ENCODE measurements around the gene PPM1M.

Gene PPM1M

DNA sequence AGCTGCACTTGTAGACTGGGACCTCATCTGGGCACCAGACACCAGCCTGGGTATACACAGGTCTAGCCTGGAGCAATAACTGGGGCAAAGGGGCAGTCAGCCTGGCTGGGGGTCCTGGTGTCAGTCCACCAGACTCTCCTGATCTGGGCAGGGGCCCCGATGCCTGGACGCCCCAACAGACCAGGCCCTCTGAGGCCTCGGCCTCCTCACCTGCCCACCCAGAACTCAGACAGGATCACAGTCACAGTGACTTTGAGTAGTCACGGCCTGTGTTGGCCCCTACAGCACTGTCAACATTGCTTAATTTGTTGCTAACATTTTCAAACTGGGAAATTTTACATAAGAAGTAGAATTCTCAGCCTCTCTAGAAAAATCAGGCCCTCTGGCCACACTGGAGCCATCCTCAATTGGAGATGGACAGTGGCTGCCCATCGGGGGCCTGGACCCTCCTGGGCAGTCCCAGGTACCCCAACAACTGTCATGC, 12.4 kb upstream of the PPM1M start:
- DNase-seq (ENCODE audit: low spot score) = no peak
- in situ Hi-C loops (cut with MboI; ENCODE audit: low pct_unique_long_range_greater_than_20kb, low sequenced_read_pairs, unreplicated experiment) = loop anchor here (10.0 kb wide), 1 partner anchor 112 kb away; no protein-coding TSS in a partner anchor
- TF ChIP-seq, protein P1, sequence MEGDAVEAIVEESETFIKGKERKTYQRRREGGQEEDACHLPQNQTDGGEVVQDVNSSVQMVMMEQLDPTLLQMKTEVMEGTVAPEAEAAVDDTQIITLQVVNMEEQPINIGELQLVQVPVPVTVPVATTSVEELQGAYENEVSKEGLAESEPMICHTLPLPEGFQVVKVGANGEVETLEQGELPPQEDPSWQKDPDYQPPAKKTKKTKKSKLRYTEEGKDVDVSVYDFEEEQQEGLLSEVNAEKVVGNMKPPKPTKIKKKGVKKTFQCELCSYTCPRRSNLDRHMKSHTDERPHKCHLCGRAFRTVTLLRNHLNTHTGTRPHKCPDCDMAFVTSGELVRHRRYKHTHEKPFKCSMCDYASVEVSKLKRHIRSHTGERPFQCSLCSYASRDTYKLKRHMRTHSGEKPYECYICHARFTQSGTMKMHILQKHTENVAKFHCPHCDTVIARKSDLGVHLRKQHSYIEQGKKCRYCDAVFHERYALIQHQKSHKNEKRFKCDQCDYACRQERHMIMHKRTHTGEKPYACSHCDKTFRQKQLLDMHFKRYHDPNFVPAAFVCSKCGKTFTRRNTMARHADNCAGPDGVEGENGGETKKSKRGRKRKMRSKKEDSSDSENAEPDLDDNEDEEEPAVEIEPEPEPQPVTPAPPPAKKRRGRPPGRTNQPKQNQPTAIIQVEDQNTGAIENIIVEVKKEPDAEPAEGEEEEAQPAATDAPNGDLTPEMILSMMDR (IDR thresholded peaks at IDR 0.05; ENCODE audit: extremely low read depth, insufficient read depth, missing control alignments) = no peak

DNA sequence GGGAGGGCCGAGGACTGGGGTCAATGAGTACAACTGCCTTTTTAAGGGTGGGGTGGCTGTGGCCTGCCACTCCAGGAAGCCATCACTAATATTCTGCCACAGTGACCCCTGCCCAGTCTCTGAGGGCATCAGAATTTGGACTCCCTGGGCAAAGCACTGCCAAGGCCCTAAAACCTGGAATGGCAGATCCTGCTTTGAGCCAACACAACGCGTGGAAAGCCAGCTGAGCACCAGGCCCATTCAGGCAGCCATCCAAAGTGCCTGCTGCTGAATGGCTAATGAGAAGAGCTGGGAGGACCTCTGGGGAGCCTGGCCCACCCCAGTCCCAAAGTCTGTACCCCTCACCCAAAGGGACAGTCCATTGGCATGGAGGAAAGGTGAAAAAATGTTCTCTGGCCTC, 11.6 kb upstream of the PPM1M start:
- in situ Hi-C loops (cut with MboI; ENCODE audit: low pct_unique_long_range_greater_than_20kb, low sequenced_read_pairs, unreplicated experiment) = loop anchor here (10.0 kb wide), 1 partner anchor 111 kb away; no protein-coding TSS in a partner anchor
- TF ChIP-seq, protein P1 (IDR thresholded peaks at IDR 0.05; ENCODE audit: extremely low read depth, insufficient read depth, missing control alignments) = no peak
- DNase-seq (ENCODE audit: low spot score) = no peak

DNA sequence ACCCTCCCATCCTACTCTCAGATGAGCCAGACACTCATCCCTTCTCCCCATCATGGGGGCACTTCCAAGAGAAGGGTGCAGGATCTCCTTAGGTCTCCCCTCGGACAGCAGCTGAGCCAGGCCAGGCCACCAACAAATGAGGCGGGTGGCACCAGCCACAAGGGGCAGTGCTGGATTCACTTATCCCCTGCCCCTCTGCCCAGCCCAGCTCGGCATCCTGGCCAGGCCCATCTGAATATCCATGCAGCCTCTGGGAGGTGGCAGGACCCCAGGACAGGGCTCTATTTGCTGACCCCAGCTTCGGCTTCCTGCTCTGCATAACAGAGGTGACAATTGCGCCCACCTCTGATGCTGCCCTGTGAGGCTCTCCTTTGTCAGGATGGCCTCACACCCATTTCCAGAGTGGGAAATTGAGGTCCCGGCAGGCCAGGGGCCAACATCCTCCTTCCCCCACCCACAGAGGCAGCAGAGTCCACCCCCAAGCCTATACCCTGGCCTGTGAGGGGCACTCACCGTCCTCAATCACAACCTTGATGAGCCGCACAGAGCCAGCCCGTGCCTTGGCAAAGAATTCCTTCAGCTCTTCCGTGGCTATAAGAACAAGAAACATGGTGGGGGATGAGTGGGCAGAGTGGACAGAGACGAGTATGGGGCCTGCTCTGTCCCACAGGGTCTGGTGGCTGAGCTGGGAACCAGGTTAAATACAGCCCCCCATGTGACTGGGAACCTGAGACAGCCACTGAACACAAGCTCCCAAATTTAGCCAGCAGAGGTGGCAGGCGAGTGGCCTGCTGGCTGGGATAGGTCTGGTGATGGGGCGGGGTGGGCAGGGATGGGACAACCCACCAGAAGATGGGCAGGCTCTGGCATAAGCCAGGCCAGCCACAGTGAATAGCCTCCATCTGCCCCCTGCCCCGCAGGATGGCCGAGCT, 10.8 kb upstream of the PPM1M start:
- in situ Hi-C loops (cut with MboI; ENCODE audit: low pct_unique_long_range_greater_than_20kb, low sequenced_read_pairs, unreplicated experiment) = loop anchor here (10.0 kb wide), 1 partner anchor 110 kb away; no protein-coding TSS in a partner anchor
- TF ChIP-seq, protein P1 (IDR thresholded peaks at IDR 0.05; ENCODE audit: extremely low read depth, insufficient read depth, missing control alignments) = no peak
- DNase-seq (ENCODE audit: low spot score) = no peak

DNA sequence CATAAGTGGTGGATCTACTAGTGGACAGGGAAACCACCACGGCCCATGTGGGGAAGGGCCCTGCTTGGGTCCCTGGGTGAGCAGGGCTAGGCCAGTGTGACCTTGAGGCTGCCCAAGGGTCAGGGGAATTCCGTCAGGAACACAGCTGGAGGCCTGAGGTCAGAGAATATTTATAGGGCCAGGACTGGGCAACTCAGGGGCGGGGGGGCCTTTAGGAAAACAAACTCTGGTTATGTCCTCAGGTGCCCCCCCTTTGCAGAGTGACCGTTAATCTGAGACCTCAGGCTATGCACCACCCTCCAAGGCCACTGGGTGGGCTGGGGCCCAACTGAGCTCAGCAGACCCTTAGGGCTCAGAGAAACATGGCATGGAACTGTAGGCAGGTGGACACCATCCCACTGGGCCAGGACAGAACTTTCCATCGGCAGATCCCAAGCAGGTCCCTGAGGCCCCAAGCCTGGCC, 9.1 kb upstream of the PPM1M start:
- in situ Hi-C loops (cut with MboI; ENCODE audit: low pct_unique_long_range_greater_than_20kb, low sequenced_read_pairs, unreplicated experiment) = loop anchor here (10.0 kb wide), 1 partner anchor 108 kb away; no protein-coding TSS in a partner anchor
- no peak for DNase-seq (ENCODE audit: low spot score)
- TF ChIP-seq, protein P1 (IDR thresholded peaks at IDR 0.05; ENCODE audit: extremely low read depth, insufficient read depth, missing control alignments) = no peak

DNA sequence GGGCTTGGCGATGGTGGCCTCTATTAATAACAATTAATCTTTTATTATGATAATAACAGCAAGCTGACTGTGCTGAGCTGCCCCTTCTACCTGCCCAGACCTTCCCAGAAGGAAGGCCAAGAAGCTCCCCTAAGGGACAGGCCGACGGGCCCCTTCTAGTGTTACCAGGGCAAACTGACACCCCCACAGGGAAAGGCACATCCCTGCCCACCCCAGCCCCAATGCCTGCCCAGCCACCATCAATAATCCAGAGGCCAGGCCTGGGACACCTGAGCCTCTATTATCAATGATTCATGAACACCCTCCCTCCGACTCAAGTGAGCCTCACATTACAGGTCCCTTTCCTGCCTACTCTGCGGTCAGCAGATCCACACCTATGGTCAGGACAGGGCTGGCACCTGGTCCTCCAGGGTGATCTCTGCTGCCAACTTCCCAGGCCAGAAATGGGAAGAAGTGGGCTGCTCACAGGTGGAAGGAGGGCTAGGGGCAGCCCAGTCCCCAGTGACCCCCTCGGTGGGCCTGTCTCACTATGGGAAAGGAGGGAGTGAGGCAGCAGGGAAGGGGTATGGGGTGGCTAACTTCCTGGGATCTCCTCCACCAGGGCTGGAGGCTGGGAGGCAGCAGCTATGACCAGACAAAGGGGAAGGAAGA, 8.4 kb upstream of the PPM1M start:
- in situ Hi-C loops (cut with MboI; ENCODE audit: low pct_unique_long_range_greater_than_20kb, low sequenced_read_pairs, unreplicated experiment) = loop anchor here (10.0 kb wide), 1 partner anchor 108 kb away; no protein-coding TSS in a partner anchor
- no peak for DNase-seq (ENCODE audit: low spot score)
- TF ChIP-seq, protein P1 (IDR thresholded peaks at IDR 0.05; ENCODE audit: extremely low read depth, insufficient read depth, missing control alignments) = no peak

DNA sequence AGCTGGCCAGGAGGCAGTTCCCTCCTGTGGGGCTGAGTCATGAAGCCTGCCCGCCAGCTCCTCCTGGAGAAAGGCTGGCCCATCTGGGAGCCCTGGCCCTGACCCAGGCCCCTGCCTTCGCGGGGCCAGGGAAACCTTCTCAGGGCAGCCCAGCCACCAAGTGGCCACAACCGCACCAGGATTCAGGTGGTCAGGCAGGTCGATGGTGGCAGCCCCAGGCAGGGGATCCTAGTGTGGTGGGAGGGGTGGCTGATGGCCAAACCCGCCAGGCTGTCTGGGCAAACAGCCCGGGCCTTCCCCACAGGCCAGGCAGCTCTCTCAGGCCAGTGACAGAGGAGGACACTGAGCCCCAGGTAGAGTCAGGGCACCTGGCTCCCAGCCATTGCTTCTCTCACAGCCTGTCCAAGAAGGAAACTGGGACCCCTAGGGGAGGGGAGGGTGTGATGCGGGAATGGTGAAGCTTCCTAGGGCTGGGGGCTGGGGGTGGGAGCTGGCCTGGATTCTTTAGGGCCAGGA, 7.8 kb upstream of the PPM1M start:
- TF ChIP-seq, protein P1 (IDR thresholded peaks at IDR 0.05; ENCODE audit: extremely low read depth, insufficient read depth, missing control alignments) = no peak
- DNase-seq (ENCODE audit: low spot score) = no peak
- in situ Hi-C loops (cut with MboI; ENCODE audit: low pct_unique_long_range_greater_than_20kb, low sequenced_read_pairs, unreplicated experiment) = loop anchor here (10.0 kb wide), 1 partner anchor 107 kb away; no protein-coding TSS in a partner anchor
